Esophagus squamous epithelium (tissue), 5 donors: ENCODE results near the gene COPS9. TPM values are rescaled to one million over a fixed set of nuclear protein-coding genes. Genes with fewer than 3 reads are reported as not detected.

Source experiments
- DNase-seq: peaks from one replicate; lab custom pipeline; 2025; lab: John Stamatoyannopoulos, UW
- H3K27ac ChIP-seq, 4 donors: fragments of 200-600 bp; sonication (generic); one replicate each; pipeline ENCODE4 v1.5.1; 2016 to 2019; ENCODE audit warnings: mild to moderate bottlenecking in 1 of 4
- H3K27me3 ChIP-seq, 4 donors: fragments of 200-600 bp; sonication (generic); 1 replicate in 3 of 4; 2 replicates in 1 of 4; pipeline versions ENCODE4 v1.5.1 to v1.6.0; 2017 to 2021; ENCODE audit warnings: antibody characterized with exemption in 1 of 4
- H3K36me3 ChIP-seq, 3 donors: fragments of 200-600 bp; sonication (generic); one replicate each; pipeline ENCODE4 v1.5.1; 2016 to 2019
- H3K4me1 ChIP-seq, 3 donors: fragments of 200-600 bp; sonication (generic); one replicate each; pipeline ENCODE4 v1.5.1; 2017 to 2019
- H3K4me3 ChIP-seq, 4 donors: fragments of 200-600 bp; sonication (generic); 1 replicate in 3 of 4; 2 replicates in 1 of 4; pipeline ENCODE4 v1.5.1; 2016 to 2019; ENCODE audit warnings: mild to moderate bottlenecking in 2 of 4, moderate library complexity in 1 of 4
- H3K9me3 ChIP-seq, 3 donors: fragments of 200-600 bp; sonication (generic); one replicate each; pipeline ENCODE4 v1.5.1; 2016 to 2019
- CTCF ChIP-seq, 6 experiments: fragments of 450-650 bp in 4 of 6; fragments of 200-600 bp in 2 of 6; sonication (generic) in 2 of 6; IDR thresholded peaks; one replicate each; pipeline ENCODE4 v1.5.1; 2016 to 2019; ENCODE audit warnings: antibody characterized with exemption in 6 of 6, mild to moderate bottlenecking in 4 of 6, moderate library complexity in 4 of 6
- POLR2A ChIP-seq, 4 donors: fragments of 450-650 bp; IDR thresholded peaks; one replicate each; pipeline ENCODE4 v1.6.1; 2017; ENCODE audit warnings: antibody characterized with exemption in 4 of 4, mild to moderate bottlenecking in 4 of 4, moderate library complexity in 3 of 4
- WGBS, 2 donors: methylation state at CpG; one replicate each; pipeline ENCODE4 v1.1.5; 2018; 5-methylcytosine and 5-hydroxymethylcytosine counted together
- intact Hi-C: fragments of 100-400 bp; cut with DNase I; formaldehyde crosslinking; loops from one replicate; pipeline ENCODE4 v1.15.0; 2022
- total RNA-seq, 4 donors: library from RNA; depleted of rRNA; stranded (reverse); fragments of >200 nt; gene quantifications; one replicate each; pipeline ENCODE4 v1.1.0, GENCODE V29; 2016
- donor health status: DM: yes; HTN: yes; CAD: no.

Gene COPS9
- total RNA-seq, 4 donors from 2014 or later = 103 to 225 (median 195) TPM

DNA sequence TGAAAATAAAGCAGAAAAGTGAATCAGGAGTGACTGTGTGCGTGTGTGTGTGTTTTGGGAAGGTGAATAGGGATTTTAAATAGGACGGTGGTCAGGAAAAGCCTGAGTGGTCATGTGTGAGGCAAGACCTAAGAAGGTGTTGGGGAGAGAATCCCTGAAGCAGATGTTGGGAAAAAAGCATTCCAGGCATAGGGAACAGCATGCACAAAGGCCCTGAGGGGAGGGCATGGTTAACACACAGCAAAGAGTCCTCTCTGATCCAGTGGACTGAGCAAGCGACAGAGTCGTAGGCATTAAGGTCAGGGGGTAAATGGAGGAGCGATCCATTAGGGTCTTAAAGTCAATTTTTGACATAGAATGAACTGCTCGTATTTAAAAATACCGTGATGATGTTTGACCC lies 38.4 kb upstream of the COPS9 start:
- Histone ChIP-seq H3K27me3 (peaks cover 0 to 26% (median 0%) of the 10 kb centered on the region in 4 donors), H3K36me3 (no peaks in the 10 kb centered on the region), H3K4me3 (no peak overlapping the region), H3K4me1 (no peaks in the 10 kb centered on the region), H3K9me3 (no peaks in the 10 kb centered on the region), H3K27ac (no peak overlapping the region)
- DNase-seq = no peak
- TF ChIP-seq CTCF (IDR thresholded peaks at IDR 0.05) (no peak), POLR2A (IDR thresholded peaks at IDR 0.05) (no peak)
- intact Hi-C loops = no loop called here
- 63 to 68% methylated on average over 7 of the region's 7 CpGs for whole genome bisulfite sequencing, 2 donors

DNA sequence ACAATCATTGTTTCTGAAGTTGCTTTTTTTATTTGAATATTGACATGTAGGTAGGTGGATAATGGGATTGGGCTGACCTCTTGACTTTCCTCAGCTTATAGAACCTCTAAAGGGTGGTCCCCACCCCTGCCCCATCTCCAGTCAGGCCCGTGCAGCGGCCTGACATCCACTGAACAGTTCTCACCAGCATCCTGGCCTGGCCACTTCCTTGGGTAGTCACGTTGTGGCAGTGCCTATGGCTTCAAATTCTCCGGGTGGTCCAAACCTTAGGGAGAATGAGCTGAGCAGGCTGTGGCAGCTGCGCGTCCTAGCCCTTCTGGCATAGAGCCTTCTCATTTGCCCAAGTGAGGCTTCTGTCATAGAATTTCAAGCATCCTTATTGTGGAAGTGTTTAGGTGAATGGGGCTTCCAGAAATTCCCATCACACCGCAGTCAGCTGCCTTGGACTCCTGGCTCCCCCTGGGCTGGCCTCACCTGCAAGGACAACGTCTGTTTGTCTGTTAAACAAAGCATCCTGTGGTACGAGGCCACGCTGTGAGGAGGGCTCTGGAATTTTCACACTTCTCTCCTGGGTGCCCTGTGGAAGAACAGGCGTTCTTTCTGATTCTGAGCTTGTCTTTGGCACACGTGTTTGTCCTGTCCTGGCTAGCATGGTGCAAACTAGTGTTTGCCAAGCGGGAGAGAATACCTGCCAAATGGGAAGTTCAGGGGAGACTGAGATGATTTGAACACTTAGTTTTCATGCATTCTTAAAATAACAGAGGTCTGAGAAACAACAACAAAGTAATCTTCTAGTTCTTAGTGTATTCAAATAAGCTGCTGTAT lies 36.2 kb upstream of the COPS9 start:
- intact Hi-C loops = no loop called here
- 63% methylated on average over 12 to 13 of the region's 13 CpGs for WGBS, 2 donors

DNA sequence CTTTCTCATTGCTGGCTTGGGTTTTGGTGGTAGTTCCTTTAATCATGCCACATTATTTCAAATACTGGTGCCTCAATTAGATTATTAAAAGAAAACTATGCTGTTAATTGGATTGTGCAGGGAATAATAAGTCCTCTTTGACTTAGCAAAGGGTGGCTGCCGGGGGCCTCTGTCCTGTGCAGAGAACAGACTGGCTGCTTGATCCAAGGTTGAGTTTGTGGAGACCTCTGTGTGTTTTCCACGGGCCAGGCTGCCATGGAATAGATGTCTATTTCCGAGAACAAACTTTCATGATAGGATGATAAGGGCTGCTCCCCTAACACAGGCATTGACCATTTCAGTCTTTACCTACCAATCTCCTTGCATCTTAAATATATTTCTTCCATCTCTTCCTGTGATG lies 34.8 kb upstream of the COPS9 start:
- H3K27ac ChIP-seq = no peak overlapping the region
- intact Hi-C loops = no loop called here
- TF ChIP-seq POLR2A (IDR thresholded peaks at IDR 0.05) = no peak
- TF ChIP-seq CTCF (IDR thresholded peaks at IDR 0.05) = no peak
- H3K27me3 ChIP-seq = peaks cover 0 to 29% (median 0%) of the 10 kb centered on the region in 4 donors
- no peak for DNase-seq
- no peak overlapping the region for H3K4me3 ChIP-seq
- no peaks in the 10 kb centered on the region for H3K4me1 ChIP-seq
- no peaks in the 10 kb centered on the region for H3K9me3 ChIP-seq
- WGBS, 2 donors = 75 to 78% methylated on average over 3 of the region's 3 CpGs
- H3K36me3 ChIP-seq = no peaks in the 10 kb centered on the region

More for the DNA sequence above, 36.2 kb upstream of the COPS9 start:
- H3K9me3 ChIP-seq = no peaks in the 10 kb centered on the region
- no peak overlapping the region for H3K4me3 ChIP-seq
- TF ChIP-seq CTCF (IDR thresholded peaks at IDR 0.05) = no peak
- TF ChIP-seq POLR2A (IDR thresholded peaks at IDR 0.05) = no peak
- peaks cover 0 to 21% (median 0%) of the 10 kb centered on the region in 4 donors for H3K27me3 ChIP-seq
- H3K4me1 ChIP-seq = no peaks in the 10 kb centered on the region
- DNase-seq = no peak
- H3K27ac ChIP-seq = no peak overlapping the region
- no peaks in the 10 kb centered on the region for H3K36me3 ChIP-seq

- Histone ChIP-seq H3K36me3 (no peaks in the 10 kb centered on the region), H3K4me1 (no peaks in the 10 kb centered on the region), H3K27me3 (peaks cover 0 to 30% (median 0%) of the 10 kb centered on the region in 4 donors), H3K4me3 (no peak overlapping the region), H3K27ac (no peak overlapping the region), H3K9me3 (no peaks in the 10 kb centered on the region)
- no peak for DNase-seq
- WGBS, 2 donors = 47 to 64% methylated on average over 6 of the region's 6 CpGs
- TF ChIP-seq POLR2A (IDR thresholded peaks at IDR 0.05) = no peak
- no peak for TF ChIP-seq CTCF (IDR thresholded peaks at IDR 0.05)
- intact Hi-C loops = no loop called here
These were observed 34.2 kb upstream of the COPS9 start for GRCh38 chr2:240170354-240170735.

- H3K36me3 ChIP-seq = no peaks in the 10 kb centered on the region
- no peak for DNase-seq
- no peak overlapping the region for H3K4me3 ChIP-seq
- intact Hi-C loops = no loop called here
- no peaks in the 10 kb centered on the region for H3K4me1 ChIP-seq
- TF ChIP-seq CTCF (IDR thresholded peaks at IDR 0.05) (no peak), POLR2A (IDR thresholded peaks at IDR 0.05) (no peak)
- whole genome bisulfite sequencing, 2 donors = 79 to 83% methylated on average over 9 to 12 of the region's 15 CpGs
- H3K27ac ChIP-seq = no peak overlapping the region
- H3K27me3 ChIP-seq = peaks cover 0 to 31% (median 0%) of the 10 kb centered on the region in 4 donors
- no peaks in the 10 kb centered on the region for H3K9me3 ChIP-seq
These were observed 33.6 kb upstream of the COPS9 start for GRCh38 chr2:240169486-240170353.
